GM23338 (cell line): ENCODE data around the gene NELL2. TPM values are rescaled to one million over a fixed set of nuclear protein-coding genes. Genes with fewer than 3 reads are reported as not detected.

Experiments
- ATAC-seq: fragments of 200-7000 bp; cut with Tn5 transposase; 3 replicates; pipeline ENCODE4 v1.9.1; 2020
- DNase-seq: peaks from one replicate; pipeline ENCODE4 v3.0.0-alpha.2; 2015; ENCODE audit warnings: low spot score
- H2AFZ ChIP-seq: fragments of 200-600 bp; sonication (generic); 2 replicates; pipeline ENCODE4 v1.8.0; 2016; ENCODE audit warnings: antibody characterized with exemption, mild to moderate bottlenecking, moderate library complexity
- H3F3A ChIP-seq: fragments of 200-600 bp; sonication (generic); replicated peaks from 2 replicates; pipeline ENCODE4 v1.8.0; 2017; ENCODE audit warnings: antibody characterized with exemption, mixed run types, low read depth
- H3K27ac ChIP-seq: fragments of 200-600 bp; sonication (generic); 2 replicates; pipeline ENCODE4 v1.6.1; 2016; ENCODE audit warnings: low read depth
- H3K27me3 ChIP-seq: fragments of 200-600 bp; sonication (generic); 2 replicates; pipeline ENCODE4 v1.8.0; 2016; ENCODE audit warnings: mild to moderate bottlenecking, mixed run types, moderate library complexity; ENCODE audit not compliant: insufficient read depth
- H3K36me3 ChIP-seq: fragments of 200-600 bp; sonication (generic); 2 replicates; pipeline ENCODE4 v1.8.0; 2016; ENCODE audit warnings: mild to moderate bottlenecking; ENCODE audit not compliant: insufficient read depth
- H3K4me1 ChIP-seq: fragments of 200-600 bp; sonication (generic); 2 replicates; pipeline ENCODE4 v1.8.0; 2016; ENCODE audit warnings: mild to moderate bottlenecking, moderate library complexity; ENCODE audit not compliant: insufficient read depth
- H3K4me2 ChIP-seq: fragments of 200-600 bp; sonication (generic); 2 replicates; pipeline ENCODE4 v1.7.1; 2017; ENCODE audit warnings: mixed run types
- H3K4me3 ChIP-seq: fragments of 200-600 bp; sonication (generic); 2 replicates; pipeline ENCODE4 v1.6.1; 2016; ENCODE audit warnings: mixed run types
- H3K79me2 ChIP-seq: fragments of 200-600 bp; sonication (generic); replicated peaks from 2 replicates; pipeline ENCODE4 v1.8.0; 2017; ENCODE audit warnings: mild to moderate bottlenecking; ENCODE audit not compliant: insufficient read depth
- H3K9me2 ChIP-seq: fragments of 200-600 bp; sonication (generic); 2 replicates; pipeline ENCODE4 v1.8.0; 2017; ENCODE audit not compliant: insufficient read depth
- H4K20me1 ChIP-seq: fragments of 200-600 bp; sonication (generic); replicated peaks from 2 replicates; pipeline ENCODE4 v1.8.0; 2017; ENCODE audit warnings: mild to moderate bottlenecking; ENCODE audit not compliant: insufficient read depth
- H3K27ac Mint-ChIP-seq: 2 replicates; pipeline ENCODE4 v1.8.0; 2020; ENCODE audit warnings: inconsistent platforms, mild to moderate bottlenecking, moderate library complexity, mixed read lengths
- H3K27me3 Mint-ChIP-seq: 3 replicates; pipeline ENCODE4 v1.8.0; 2022; ENCODE audit warnings: low read depth, mild to moderate bottlenecking, moderate library complexity, mixed read lengths, inconsistent platforms; ENCODE audit not compliant: insufficient read depth, poor library complexity
- H3K36me3 Mint-ChIP-seq: 3 replicates; pipeline ENCODE4 v1.8.0; 2021; ENCODE audit warnings: low read depth, mild to moderate bottlenecking, inconsistent platforms, moderate library complexity, mixed read lengths
- H3K4me1 Mint-ChIP-seq: 3 replicates; pipeline ENCODE4 v1.8.0; 2020; ENCODE audit warnings: mild to moderate bottlenecking, inconsistent platforms, mixed read lengths
- H3K4me3 Mint-ChIP-seq: 3 replicates; pipeline ENCODE4 v1.8.0; 2021; ENCODE audit warnings: moderate library complexity, mild to moderate bottlenecking, inconsistent platforms, mixed read lengths
- H3K9me3 Mint-ChIP-seq: 3 replicates; pipeline ENCODE4 v1.8.0; 2020; ENCODE audit warnings: moderate library complexity, mild to moderate bottlenecking, inconsistent platforms, mixed read lengths
- CREB1 ChIP-seq: fragments of 250-450 bp; sonication (Bioruptor Pico); IDR thresholded peaks from 2 replicates; pipeline ENCODE4 v1.5.0; 2020; ENCODE audit warnings: low read depth, mild to moderate bottlenecking, moderate library complexity
- EZH2 ChIP-seq: fragments of 200-600 bp; sonication (generic); IDR thresholded peaks from one replicate; pipeline ENCODE4 v1.8.0; 2017; ENCODE audit warnings: antibody characterized with exemption, mild to moderate bottlenecking, low read depth; ENCODE audit not compliant: unreplicated experiment
- EZH2phosphoT487 ChIP-seq: fragments of 200-600 bp; sonication (generic); IDR thresholded peaks from one replicate; pipeline ENCODE4 v1.8.1; 2018; ENCODE audit warnings: antibody characterized with exemption; ENCODE audit not compliant: unreplicated experiment
- JUNB ChIP-seq: IDR thresholded peaks from one replicate; pipeline ENCODE4 v1.6.1; 2016; ENCODE audit warnings: antibody characterized with exemption; ENCODE audit not compliant: unreplicated experiment
- NANOG ChIP-seq: IDR thresholded peaks from 2 replicates; pipeline ENCODE4 v1.6.1; 2016; ENCODE audit warnings: antibody characterized with exemption, borderline replicate concordance
- POLR2AphosphoS5 ChIP-seq: IDR thresholded peaks from 2 replicates; pipeline ENCODE4 v1.6.1; 2016; ENCODE audit warnings: antibody characterized with exemption, low read depth
- STAT1 ChIP-seq: IDR thresholded peaks from one replicate; pipeline ENCODE4 v1.6.1; 2016; ENCODE audit warnings: antibody characterized with exemption; ENCODE audit not compliant: unreplicated experiment
- ZNF114 ChIP-seq: fragments of 250-450 bp; sonication (Bioruptor Pico); IDR thresholded peaks from 2 replicates; pipeline ENCODE4 v1.5.0; 2020; ENCODE audit warnings: mild to moderate bottlenecking, moderate library complexity
- ZNF331 ChIP-seq: fragments of 250-450 bp; sonication (Bioruptor Pico); IDR thresholded peaks from 2 replicates; pipeline ENCODE4 v1.5.0; 2020; ENCODE audit warnings: low read depth, mild to moderate bottlenecking, moderate library complexity
- polyA plus RNA-seq: library from polyadenylated mRNA; unstranded; fragments of >200 nt; fragmentation: Nextera tagmentation; extraction: Ambion mirVana; gene quantifications from 2 replicates; pipeline ENCODE4 v1.2.1, GENCODE V29; 2016
- total RNA-seq: library from RNA; depleted of rRNA; stranded (reverse); fragments of >200 nt; shearing (Covaris generic); gene quantifications from 2 replicates; pipeline ENCODE4 v1.2.3, GENCODE V29; 2014
- TF ChIP-seq, protein P1 (sequence below): IDR thresholded peaks from one replicate; pipeline ENCODE4 v1.6.1; 2018; ENCODE audit warnings: antibody characterized with exemption; ENCODE audit not compliant: unreplicated experiment
- TF ChIP-seq, protein P2 (sequence below), 2 experiments: fragments of 200-600 bp in 1 of 2; sonication (generic) in 1 of 2; conservative IDR thresholded peaks; 2 replicates each; pipeline versions ENCODE4 v1.5.1 to v1.6.1; 2016 to 2017; ENCODE audit warnings: antibody characterized with exemption in 2 of 2, low read depth in 2 of 2, mild to moderate bottlenecking in 2 of 2, moderate library complexity in 1 of 2
- TF ChIP-seq, protein P3 (sequence below): IDR thresholded peaks from 2 replicates; pipeline ENCODE4 v1.6.1; 2016; ENCODE audit warnings: antibody characterized with exemption

NELL2 gene
- total and polyA plus RNA-seq, 2 experiments from 2014 or later, result 25.1 to 99.5 TPM

DNA sequence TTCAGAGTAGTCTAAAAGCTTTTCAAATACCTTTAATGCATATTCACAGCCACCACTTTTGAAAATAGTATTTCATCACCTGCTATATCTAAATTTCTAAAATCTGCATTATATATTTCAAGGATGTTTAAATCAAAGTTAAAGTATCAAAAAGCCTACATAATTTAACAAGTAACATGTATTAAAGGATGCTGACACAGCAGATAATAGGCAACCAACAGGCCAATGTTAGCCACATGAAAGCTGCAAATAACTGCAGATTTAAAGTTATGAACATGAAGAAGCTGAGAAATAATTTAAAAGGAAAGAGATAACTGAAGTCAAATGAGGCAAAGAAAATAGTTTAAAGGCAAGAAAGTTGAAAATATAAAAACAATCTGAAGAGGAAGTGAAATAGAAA lies 39.8 kb upstream of the NELL2 start:
- DNase-seq (no peak), ATAC-seq (no peak)
- Histone ChIP-seq H3K4me1 (no peaks in the 10 kb centered on the region; the same call in 1 of the 2 replicates), H2AFZ (no peak overlapping the region), H3K4me2 (no peak overlapping the region), H3K9me2 (no peaks in the 10 kb centered on the region), H3K36me3 (no peaks in the 10 kb centered on the region), H4K20me1 (no peaks in the 10 kb centered on the region), H3K4me3 (no peak overlapping the region), H3K79me2 (no peaks in the 10 kb centered on the region), H3F3A (no peaks in the 10 kb centered on the region), H3K27ac (no peak overlapping the region), H3K27me3 (no peaks in the 10 kb centered on the region)
- TF ChIP-seq JUNB, result no peak
- TF ChIP-seq, protein P1, sequence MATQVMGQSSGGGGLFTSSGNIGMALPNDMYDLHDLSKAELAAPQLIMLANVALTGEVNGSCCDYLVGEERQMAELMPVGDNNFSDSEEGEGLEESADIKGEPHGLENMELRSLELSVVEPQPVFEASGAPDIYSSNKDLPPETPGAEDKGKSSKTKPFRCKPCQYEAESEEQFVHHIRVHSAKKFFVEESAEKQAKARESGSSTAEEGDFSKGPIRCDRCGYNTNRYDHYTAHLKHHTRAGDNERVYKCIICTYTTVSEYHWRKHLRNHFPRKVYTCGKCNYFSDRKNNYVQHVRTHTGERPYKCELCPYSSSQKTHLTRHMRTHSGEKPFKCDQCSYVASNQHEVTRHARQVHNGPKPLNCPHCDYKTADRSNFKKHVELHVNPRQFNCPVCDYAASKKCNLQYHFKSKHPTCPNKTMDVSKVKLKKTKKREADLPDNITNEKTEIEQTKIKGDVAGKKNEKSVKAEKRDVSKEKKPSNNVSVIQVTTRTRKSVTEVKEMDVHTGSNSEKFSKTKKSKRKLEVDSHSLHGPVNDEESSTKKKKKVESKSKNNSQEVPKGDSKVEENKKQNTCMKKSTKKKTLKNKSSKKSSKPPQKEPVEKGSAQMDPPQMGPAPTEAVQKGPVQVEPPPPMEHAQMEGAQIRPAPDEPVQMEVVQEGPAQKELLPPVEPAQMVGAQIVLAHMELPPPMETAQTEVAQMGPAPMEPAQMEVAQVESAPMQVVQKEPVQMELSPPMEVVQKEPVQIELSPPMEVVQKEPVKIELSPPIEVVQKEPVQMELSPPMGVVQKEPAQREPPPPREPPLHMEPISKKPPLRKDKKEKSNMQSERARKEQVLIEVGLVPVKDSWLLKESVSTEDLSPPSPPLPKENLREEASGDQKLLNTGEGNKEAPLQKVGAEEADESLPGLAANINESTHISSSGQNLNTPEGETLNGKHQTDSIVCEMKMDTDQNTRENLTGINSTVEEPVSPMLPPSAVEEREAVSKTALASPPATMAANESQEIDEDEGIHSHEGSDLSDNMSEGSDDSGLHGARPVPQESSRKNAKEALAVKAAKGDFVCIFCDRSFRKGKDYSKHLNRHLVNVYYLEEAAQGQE, result no peak
- TF ChIP-seq NANOG, result no peak
- no peak for TF ChIP-seq ZNF114
- no peak for TF ChIP-seq ZNF331 (CRISPR knock-in tag)
- no peak for TF ChIP-seq CREB1 (CRISPR knock-in tag)
- no peak for TF ChIP-seq STAT1
- TF ChIP-seq EZH2phosphoT487, result no peak
- TF ChIP-seq POLR2AphosphoS5, result no peak
- no peak for TF ChIP-seq EZH2
- TF ChIP-seq, protein P2, sequence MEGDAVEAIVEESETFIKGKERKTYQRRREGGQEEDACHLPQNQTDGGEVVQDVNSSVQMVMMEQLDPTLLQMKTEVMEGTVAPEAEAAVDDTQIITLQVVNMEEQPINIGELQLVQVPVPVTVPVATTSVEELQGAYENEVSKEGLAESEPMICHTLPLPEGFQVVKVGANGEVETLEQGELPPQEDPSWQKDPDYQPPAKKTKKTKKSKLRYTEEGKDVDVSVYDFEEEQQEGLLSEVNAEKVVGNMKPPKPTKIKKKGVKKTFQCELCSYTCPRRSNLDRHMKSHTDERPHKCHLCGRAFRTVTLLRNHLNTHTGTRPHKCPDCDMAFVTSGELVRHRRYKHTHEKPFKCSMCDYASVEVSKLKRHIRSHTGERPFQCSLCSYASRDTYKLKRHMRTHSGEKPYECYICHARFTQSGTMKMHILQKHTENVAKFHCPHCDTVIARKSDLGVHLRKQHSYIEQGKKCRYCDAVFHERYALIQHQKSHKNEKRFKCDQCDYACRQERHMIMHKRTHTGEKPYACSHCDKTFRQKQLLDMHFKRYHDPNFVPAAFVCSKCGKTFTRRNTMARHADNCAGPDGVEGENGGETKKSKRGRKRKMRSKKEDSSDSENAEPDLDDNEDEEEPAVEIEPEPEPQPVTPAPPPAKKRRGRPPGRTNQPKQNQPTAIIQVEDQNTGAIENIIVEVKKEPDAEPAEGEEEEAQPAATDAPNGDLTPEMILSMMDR (conservative IDR thresholded peaks at IDR 0.05; ENCODE audit: low read depth in 2 of 2), result no peak
- H3K9me3 Mint-ChIP-seq, result no peaks in the 10 kb centered on the region
- H3K4me1 Mint-ChIP-seq, result peaks cover 4% of the 10 kb centered on the region; the same call in 2 of the 3 replicates
- H3K27me3 Mint-ChIP-seq, result no peaks in the 10 kb centered on the region
- H3K27ac Mint-ChIP-seq, result peak overlapping the region; percentile 32; the same call in 1 of the 2 replicates
- H3K4me3 Mint-ChIP-seq, result no peak overlapping the region
- no peaks in the 10 kb centered on the region for H3K36me3 Mint-ChIP-seq

DNA sequence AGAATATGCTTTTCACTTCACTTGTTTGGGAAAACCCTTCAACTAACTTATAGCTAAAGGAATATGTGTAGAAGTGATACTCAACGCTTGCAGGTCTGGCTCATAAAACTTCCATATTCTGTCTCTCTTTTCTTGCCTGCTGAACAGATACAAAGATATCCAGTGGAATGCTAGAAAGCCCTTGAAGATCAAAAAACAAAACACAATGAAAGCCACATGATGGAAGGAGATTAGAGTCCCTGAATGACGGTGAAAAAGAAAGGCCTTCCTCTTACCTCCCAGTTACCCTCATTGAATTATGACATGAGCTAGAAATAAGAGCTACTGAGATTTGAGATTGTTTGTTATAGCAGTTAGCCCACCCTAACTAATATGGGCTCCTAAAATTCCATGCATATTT lies 28.2 kb upstream of the NELL2 start:
- no peak overlapping the region for H2AFZ ChIP-seq
- no peaks in the 10 kb centered on the region for H3K4me1 Mint-ChIP-seq
- no peak overlapping the region for H3K4me3 Mint-ChIP-seq
- H3K27me3 ChIP-seq, result no peaks in the 10 kb centered on the region
- H3K36me3 Mint-ChIP-seq, result 0 out of 3 replicates have a peak, but pooled peaks cover 6% of the 10 kb centered on the region
- H3K79me2 ChIP-seq, result no peaks in the 10 kb centered on the region
- no peaks in the 10 kb centered on the region for H3F3A ChIP-seq
- H3K36me3 ChIP-seq, result no peaks in the 10 kb centered on the region
- no peaks in the 10 kb centered on the region for H4K20me1 ChIP-seq
- H3K4me2 ChIP-seq, result no peak overlapping the region
- no peak for DNase-seq
- H3K9me2 ChIP-seq, result 0 out of 2 replicates have a peak, but pooled peaks cover 3% of the 10 kb centered on the region
- H3K4me3 ChIP-seq, result no peak overlapping the region
- no peak for ATAC-seq
- H3K27me3 Mint-ChIP-seq, result no peaks in the 10 kb centered on the region
- H3K9me3 Mint-ChIP-seq, result peaks cover 27% of the 10 kb centered on the region; the same call in 2 of the 3 replicates
- H3K4me1 ChIP-seq, result no peaks in the 10 kb centered on the region
- no peak overlapping the region for H3K27ac ChIP-seq
- no peak overlapping the region for H3K27ac Mint-ChIP-seq
- TF ChIP-seq EZH2phosphoT487 (no peak), ZNF114 (no peak), JUNB (no peak), EZH2 (no peak), ZNF331 (CRISPR knock-in tag) (no peak), STAT1 (no peak), POLR2AphosphoS5 (no peak), NANOG (no peak), CREB1 (CRISPR knock-in tag) (no peak)
- TF ChIP-seq, protein P3, sequence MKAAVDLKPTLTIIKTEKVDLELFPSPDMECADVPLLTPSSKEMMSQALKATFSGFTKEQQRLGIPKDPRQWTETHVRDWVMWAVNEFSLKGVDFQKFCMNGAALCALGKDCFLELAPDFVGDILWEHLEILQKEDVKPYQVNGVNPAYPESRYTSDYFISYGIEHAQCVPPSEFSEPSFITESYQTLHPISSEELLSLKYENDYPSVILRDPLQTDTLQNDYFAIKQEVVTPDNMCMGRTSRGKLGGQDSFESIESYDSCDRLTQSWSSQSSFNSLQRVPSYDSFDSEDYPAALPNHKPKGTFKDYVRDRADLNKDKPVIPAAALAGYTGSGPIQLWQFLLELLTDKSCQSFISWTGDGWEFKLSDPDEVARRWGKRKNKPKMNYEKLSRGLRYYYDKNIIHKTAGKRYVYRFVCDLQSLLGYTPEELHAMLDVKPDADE, result no peak
- TF ChIP-seq, protein P2 (conservative IDR thresholded peaks at IDR 0.05; ENCODE audit: low read depth in 2 of 2), result no peak
